ENCODE measurements around the gene SRPX. TPM values are rescaled to one million over a fixed set of nuclear protein-coding genes. Genes with fewer than 3 reads are reported as not detected.

Gene SRPX
- total RNA-seq, 1 donor from 2014 or later = 9.2 TPM

DNA sequence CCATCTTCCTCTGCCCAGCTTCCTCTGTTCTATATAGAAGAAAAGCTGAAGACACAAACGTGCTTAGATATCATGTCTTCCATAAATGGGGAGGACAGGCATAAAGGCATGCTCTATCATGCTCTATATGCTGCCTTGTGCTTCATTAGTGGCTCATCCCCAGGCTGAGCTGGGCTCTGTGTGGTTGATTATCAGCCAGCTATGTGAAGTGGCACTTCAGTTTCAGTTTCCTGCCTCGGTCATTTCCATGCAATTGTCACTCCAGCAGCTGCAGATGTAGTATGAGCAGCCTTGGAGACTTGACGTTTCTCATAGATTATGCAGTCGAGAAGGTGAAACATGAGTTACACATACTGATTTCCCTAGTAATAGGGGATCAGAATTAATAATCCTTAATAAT lies 108.1 kb downstream of the SRPX start:
- H3K9me3 Mint-ChIP-seq (ENCODE audit: unreplicated experiment) = peaks cover 4% of the 10 kb centered on the region
- no peak overlapping the region for H3K4me3 Mint-ChIP-seq (ENCODE audit: unreplicated experiment)
- H3K36me3 Mint-ChIP-seq (ENCODE audit: unreplicated experiment) = no peaks in the 10 kb centered on the region
- TF ChIP-seq, protein P1, sequence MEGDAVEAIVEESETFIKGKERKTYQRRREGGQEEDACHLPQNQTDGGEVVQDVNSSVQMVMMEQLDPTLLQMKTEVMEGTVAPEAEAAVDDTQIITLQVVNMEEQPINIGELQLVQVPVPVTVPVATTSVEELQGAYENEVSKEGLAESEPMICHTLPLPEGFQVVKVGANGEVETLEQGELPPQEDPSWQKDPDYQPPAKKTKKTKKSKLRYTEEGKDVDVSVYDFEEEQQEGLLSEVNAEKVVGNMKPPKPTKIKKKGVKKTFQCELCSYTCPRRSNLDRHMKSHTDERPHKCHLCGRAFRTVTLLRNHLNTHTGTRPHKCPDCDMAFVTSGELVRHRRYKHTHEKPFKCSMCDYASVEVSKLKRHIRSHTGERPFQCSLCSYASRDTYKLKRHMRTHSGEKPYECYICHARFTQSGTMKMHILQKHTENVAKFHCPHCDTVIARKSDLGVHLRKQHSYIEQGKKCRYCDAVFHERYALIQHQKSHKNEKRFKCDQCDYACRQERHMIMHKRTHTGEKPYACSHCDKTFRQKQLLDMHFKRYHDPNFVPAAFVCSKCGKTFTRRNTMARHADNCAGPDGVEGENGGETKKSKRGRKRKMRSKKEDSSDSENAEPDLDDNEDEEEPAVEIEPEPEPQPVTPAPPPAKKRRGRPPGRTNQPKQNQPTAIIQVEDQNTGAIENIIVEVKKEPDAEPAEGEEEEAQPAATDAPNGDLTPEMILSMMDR (IDR thresholded peaks at IDR 0.05; ENCODE audit: partially characterized antibody, unreplicated experiment) = no peak
- H3K27ac Mint-ChIP-seq (ENCODE audit: unreplicated experiment) = no peak overlapping the region
- peaks cover 20% of the 10 kb centered on the region for H3K4me1 Mint-ChIP-seq (ENCODE audit: low read depth, unreplicated experiment)
- no peak for DNase-seq
- no peaks in the 10 kb centered on the region for H3K27me3 Mint-ChIP-seq (ENCODE audit: unreplicated experiment)

DNA sequence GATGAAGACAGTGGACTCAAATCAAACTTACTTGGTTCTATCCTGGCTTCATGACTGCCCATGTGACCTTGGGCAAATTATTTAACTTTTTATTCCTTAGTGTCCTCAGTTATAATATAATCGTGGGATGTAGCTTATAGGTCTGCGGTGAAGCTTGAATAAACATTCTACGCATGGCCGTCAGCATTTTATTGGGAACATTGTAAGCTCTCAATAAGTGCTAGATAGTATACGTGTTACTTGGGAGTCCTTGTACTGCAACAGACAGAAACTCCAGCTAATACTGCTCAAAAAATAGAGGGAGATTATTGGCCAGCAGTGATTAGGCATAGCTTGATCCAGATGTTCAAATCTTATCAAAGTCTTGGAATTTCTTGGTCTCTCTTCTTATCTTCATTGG lies 109.5 kb downstream of the SRPX start:
- H3K4me1 Mint-ChIP-seq (ENCODE audit: low read depth, unreplicated experiment) = peaks cover 16% of the 10 kb centered on the region
- H3K27me3 Mint-ChIP-seq (ENCODE audit: unreplicated experiment) = no peaks in the 10 kb centered on the region
- no peak for DNase-seq
- peaks cover 2% of the 10 kb centered on the region for H3K9me3 Mint-ChIP-seq (ENCODE audit: unreplicated experiment)
- no peak overlapping the region for H3K4me3 Mint-ChIP-seq (ENCODE audit: unreplicated experiment)
- H3K27ac Mint-ChIP-seq (ENCODE audit: unreplicated experiment) = no peak overlapping the region
- TF ChIP-seq, protein P1 (IDR thresholded peaks at IDR 0.05; ENCODE audit: partially characterized antibody, unreplicated experiment) = no peak
- no peaks in the 10 kb centered on the region for H3K36me3 Mint-ChIP-seq (ENCODE audit: unreplicated experiment)

DNA sequence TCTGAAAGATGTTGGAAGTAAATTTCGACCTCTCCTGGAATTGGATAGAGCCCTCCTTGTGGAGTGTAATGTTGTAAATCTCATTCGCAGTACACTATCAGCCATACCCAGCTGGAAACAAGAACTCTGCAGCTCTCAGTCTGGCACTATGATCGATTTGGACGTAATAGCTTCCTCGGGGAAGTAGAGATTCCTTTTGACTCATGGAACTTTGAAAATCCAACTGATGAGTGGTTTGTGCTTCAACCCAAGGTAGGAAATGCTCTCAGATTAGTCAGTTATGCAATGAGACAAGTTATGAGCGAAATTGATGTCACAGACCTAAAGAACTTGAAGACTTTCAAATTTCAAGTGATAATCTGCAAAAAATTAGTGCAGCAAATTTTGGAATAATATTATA lies 110.4 kb downstream of the SRPX start:
- peaks cover 2% of the 10 kb centered on the region for H3K9me3 Mint-ChIP-seq (ENCODE audit: unreplicated experiment)
- peak overlapping the region; percentile 55 for H3K27ac Mint-ChIP-seq (ENCODE audit: unreplicated experiment)
- H3K27me3 Mint-ChIP-seq (ENCODE audit: unreplicated experiment) = no peaks in the 10 kb centered on the region
- H3K36me3 Mint-ChIP-seq (ENCODE audit: unreplicated experiment) = no peaks in the 10 kb centered on the region
- peaks cover 13% of the 10 kb centered on the region for H3K4me1 Mint-ChIP-seq (ENCODE audit: low read depth, unreplicated experiment)
- TF ChIP-seq, protein P1 (IDR thresholded peaks at IDR 0.05; ENCODE audit: partially characterized antibody, unreplicated experiment) = no peak
- no peak overlapping the region for H3K4me3 Mint-ChIP-seq (ENCODE audit: unreplicated experiment)
- no peak for DNase-seq

DNA sequence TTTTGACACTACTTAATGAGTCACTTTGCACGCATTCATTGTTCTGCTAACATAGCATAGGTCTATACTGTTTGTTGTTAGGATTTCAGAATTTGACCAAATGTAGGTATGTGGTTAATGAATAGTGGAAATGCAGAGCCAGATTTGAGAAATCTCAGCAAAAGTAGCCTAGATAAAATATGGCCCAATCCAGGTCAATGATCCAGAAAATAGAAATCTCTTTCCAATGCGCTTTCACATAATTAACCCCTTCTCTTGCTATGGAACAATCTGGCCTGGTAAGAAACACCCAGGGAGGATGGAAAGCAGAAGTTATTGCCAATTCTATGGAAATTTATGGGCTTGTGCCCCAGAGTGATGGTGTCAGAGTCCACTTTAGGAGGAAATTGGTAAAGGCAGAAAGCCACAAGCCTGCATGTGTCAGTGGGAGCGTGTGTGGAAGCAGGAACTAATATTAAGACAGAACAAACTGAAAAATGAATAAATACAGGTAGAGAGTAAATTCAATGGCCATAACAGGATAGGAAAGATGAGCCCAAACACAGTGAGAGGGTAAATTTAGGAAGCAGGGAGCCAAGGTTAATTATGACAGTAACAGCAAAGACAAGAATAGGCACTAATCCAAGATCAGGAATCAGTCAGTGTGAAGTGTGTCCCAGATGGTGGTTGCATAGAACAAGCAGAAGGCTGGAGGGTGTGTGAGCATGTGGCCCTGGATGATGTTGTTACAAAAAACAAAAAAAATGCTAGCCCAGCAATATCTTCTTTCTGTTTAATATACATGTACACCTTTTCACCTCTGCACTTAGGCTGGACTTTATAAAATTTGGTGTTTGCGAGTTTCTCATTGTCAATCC lies 111.4 kb downstream of the SRPX start:
- H3K27me3 Mint-ChIP-seq (ENCODE audit: unreplicated experiment) = no peaks in the 10 kb centered on the region
- no peaks in the 10 kb centered on the region for H3K36me3 Mint-ChIP-seq (ENCODE audit: unreplicated experiment)
- H3K9me3 Mint-ChIP-seq (ENCODE audit: unreplicated experiment) = peaks cover 2% of the 10 kb centered on the region
- H3K4me3 Mint-ChIP-seq (ENCODE audit: unreplicated experiment) = no peak overlapping the region
- H3K4me1 Mint-ChIP-seq (ENCODE audit: low read depth, unreplicated experiment) = peaks cover 13% of the 10 kb centered on the region
- H3K27ac Mint-ChIP-seq (ENCODE audit: unreplicated experiment) = peak overlapping the region; percentile 74
- TF ChIP-seq, protein P1 (IDR thresholded peaks at IDR 0.05; ENCODE audit: partially characterized antibody, unreplicated experiment) = no peak
- no peak for DNase-seq

DNA sequence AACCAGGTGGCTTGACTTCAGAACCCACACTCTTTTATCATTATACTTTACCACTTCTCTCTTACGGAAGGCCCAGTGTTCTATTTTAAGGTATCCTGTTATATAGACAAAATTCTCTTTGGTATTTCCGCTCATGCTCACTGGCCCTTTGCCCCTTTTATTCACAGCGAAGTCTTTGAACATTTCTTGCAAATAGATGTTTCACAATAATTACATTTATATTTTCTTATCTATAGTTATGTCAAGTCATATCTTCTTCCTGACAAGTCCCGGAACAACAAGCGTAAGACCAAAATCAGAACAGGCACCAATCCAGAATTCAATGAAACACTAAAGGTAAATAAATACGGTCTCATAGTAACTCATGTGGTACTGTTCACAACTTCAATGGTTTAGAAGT lies 112.3 kb downstream of the SRPX start:
- Mint-ChIP-seq H3K4me1 (ENCODE audit: low read depth, unreplicated experiment) (peaks cover 9% of the 10 kb centered on the region), H3K4me3 (ENCODE audit: unreplicated experiment) (no peak overlapping the region), H3K9me3 (ENCODE audit: unreplicated experiment) (peaks cover 2% of the 10 kb centered on the region), H3K27ac (ENCODE audit: unreplicated experiment) (no peak overlapping the region), H3K27me3 (ENCODE audit: unreplicated experiment) (no peaks in the 10 kb centered on the region), H3K36me3 (ENCODE audit: unreplicated experiment) (no peaks in the 10 kb centered on the region)
- TF ChIP-seq, protein P1 (IDR thresholded peaks at IDR 0.05; ENCODE audit: partially characterized antibody, unreplicated experiment) = no peak
- DNase-seq = no peak
